GM18870 (cell line): ENCODE measurements around the gene FGF11.

ENCODE experiments used
- ATAC-seq: cut with Tn5 transposase; IDR thresholded peaks from one replicate; pipeline ENCODE4 v1.9.1; 2021; ENCODE audit warnings: moderate library complexity; ENCODE audit not compliant: unreplicated experiment

The FGF11 gene

DNA sequence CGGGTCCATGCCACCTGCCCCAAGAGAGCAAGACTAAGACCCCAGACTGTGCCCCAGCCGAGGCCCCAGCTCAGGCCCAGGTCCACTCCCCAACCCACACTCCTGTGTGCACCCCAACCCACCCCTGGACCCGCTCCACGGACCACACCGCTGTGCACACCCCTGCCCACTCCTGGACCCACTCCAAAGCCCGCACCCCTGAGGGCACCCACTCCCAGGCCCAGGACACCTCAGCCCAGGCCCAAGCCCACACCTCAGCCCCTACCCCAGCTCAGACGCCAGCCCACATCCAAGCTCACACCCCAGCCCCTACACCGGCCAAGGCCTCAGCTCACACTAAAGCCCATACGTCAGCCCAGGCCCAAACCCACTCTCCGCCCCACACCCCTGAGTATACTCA, 9.6 kb upstream of the FGF11 start:
- no peak for ATAC-seq

- no peak for ATAC-seq
These were observed 8.1 kb upstream of the FGF11 start for GRCh38 chr17:7431231-7431630.

GRCh38 chr17:7432296-7432695, 7.0 kb upstream of the FGF11 start:
- ATAC-seq: no peak

- peak; percentile 11 for ATAC-seq
These were observed 3.4 kb upstream of the FGF11 start for GRCh38 chr17:7435676-7436555.

DNA sequence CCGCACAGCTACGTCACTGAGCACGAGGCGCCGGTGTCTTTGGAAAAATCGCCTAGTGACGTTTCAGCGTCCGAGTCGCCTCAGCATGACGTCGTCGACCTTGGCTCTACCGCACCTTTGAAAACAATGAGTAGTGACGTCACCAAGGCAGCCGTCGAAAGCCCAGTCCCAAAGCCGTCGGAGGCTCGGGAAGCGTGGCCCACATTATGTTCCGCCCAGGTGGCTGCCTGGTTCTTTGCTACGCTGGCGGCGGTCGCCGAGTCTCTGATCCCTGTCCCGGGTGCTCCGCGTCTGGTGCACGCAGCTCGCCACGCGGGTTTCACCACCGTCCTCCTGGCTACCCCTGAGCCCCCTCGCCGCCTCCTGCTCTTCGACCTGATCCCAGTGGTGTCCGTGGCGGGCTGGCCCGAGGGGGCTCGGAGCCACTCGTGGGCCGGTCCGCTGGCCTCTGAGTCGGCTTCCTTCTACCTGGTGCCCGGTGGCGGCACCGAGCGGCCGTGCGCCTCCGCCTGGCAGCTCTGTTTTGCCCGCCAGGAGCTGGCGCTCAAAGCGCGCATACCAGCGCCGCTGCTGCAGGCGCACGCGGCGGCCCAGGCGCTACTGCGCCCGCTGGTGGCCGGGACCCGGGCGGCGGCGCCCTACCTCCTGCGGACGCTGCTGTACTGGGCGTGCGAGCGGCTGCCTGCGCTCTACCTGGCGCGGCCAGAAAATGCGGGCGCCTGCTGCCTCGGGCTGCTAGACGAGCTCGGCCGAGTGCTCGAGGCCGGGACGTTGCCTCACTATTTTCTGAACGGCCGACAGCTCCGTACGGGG, 2.5 kb upstream of the FGF11 start:
- ATAC-seq: no peak

DNA sequence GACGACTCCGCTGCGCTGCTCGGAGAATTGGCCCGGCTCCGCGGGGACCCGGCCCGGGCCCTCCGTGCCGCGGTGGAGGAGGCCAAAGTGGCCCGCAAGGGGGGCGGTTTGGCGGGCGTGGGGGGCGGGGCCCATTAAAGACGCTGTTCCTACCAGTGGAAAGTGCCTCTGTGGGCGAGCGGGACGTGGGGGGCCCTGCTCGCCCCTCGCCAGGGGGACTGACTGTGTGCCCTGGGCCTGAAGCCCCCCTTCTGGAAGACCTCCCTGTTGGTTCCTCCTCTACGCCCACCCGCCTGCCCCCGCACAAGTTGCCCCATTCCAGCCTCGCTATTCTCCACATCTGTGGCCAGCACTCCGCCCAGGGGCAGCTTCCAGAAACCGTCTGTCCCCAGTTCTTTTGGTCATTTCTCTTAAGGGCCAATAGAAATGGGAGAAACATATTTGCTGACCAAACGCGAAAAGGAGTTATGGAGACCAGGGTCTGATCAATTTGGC, 1.9 kb upstream of the FGF11 start:
- ATAC-seq: no peak

GRCh38 chr17:7437950-7438614, 1.2 kb upstream of the FGF11 start:
- ATAC-seq: no peak

DNA sequence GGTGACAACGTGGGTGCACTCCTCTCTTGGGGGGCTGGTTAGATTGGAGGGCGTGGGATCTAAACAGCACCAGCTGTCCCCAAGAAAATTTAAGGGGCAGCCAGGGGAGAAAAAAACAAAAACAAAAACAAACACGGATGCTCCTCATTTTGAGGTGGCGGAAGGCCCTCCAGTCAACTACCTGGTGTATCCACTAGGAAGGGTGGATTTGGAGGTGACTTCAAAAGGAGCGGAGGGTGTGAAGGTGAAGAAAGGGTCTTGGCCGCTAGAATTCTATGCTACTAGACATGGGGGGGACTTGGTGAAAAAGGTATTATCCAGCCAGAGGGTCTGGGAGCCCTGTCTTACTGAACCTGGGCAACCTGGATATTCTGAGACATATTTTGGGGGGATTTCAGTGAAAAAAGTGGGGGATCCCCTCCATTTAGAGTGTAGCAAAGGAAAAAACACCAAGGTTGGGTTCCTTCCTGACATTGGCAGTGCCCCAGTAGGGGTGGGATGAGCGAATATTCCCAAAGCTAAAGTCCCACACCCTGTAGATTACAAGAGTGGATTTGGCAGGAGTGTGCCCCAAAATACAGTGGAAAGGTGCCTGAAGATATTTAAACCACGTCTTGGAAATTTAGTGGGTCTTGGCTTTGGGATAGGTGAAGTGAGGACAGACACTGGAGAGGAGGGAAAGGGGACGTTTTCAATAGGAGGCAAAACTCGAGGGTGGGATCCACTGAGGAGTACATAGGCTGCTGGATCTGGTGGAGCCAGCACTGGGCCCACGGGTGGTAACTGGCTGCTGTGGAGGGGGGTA, 454 bp upstream of the FGF11 start:
- ATAC-seq: no peak

GRCh38 chr17:7440113-7440833, 961 bp downstream of the FGF11 start:
- ATAC-seq: no peak

- no peak for ATAC-seq
These were observed 1.5 kb downstream of the FGF11 start for GRCh38 chr17:7440834-7441195.

GRCh38 chr17:7441266-7441665, 2.0 kb downstream of the FGF11 start:
- ATAC-seq: no peak

- ATAC-seq: no peak
These were observed 2.8 kb downstream of the FGF11 start for GRCh38 chr17:7442142-7442541.

GRCh38 chr17:7443499-7444485, 4.5 kb downstream of the FGF11 start:
- no peak for ATAC-seq

- ATAC-seq: no peak
These were observed 5.6 kb downstream of the FGF11 start, which contains the start of gene CHRNB1 for GRCh38 chr17:7444682-7445618. CHRNB1 (plus strand) TSS chr17:7445061; CDS start chr17:7445128, 67 bp downstream.

DNA sequence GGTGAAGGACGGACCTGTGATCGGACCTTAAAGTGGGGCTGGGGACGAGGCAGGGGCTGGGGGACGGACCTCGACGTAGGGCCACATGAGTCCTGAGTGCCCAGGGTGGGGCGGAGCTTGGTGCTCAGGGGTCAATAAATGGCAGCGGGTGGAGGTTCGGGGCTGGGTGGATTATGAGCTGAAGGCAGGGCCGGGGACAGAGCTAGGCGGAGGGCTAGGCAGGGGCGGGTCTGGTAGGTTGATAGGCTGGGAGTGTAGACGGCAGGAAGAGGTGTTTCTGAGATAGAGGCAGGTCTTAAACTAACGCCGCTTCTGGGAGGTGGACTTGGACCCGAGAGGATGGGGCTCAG, 6.3 kb downstream of the FGF11 start:
- no peak for ATAC-seq

- no peak for ATAC-seq
These were observed 9.1 kb downstream of the FGF11 start for GRCh38 chr17:7448461-7448860.

DNA sequence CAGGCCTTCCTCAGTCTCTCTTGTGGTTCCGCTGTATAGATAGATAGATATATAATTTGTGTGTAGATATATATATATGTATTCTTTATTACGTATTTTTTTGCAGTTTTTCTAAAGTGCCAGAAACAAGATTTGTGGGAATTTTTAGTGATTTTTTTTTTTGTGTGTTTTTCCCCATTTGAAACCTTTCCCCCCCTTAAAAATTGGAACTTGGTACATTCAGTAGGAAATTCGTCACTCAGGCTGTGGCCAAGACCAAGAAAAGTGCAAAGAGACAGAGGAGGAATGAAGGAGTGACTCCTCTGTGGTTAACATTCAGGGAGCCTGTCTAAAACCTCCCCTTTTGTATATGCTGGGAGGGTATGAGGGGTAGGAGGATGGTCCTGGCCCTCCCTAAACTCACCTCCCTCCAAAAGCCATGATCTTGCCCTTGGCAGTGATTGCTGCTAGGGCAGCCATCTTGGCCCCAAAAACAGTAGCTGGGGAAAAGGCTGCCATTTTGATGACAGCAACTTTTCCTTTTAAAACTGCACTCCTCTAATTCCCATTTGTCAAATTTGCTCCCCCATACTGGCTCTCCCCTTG, 20.7 kb downstream of the FGF11 start:
- no peak for ATAC-seq
